DND-41 (cell line): ENCODE data around the gene PAX1.

Experiments
- ATAC-seq: fragments of 200-7000 bp; cut with Tn5 transposase; 3 replicates; pipeline ENCODE4 v1.9.1; 2021; ENCODE audit warnings: low read depth; ENCODE audit not compliant: insufficient read depth
- DNase-seq: peaks from one replicate; pipeline ENCODE4 v3.0.0-alpha.2; 2020
- H2AFZ ChIP-seq: 2 replicates; pipeline ENCODE4 v1.6.0; 2012; ENCODE audit warnings: low read depth, low read length
- H3K27ac ChIP-seq: 2 replicates; pipeline ENCODE4 v1.5.1; 2012; ENCODE audit warnings: low read length, inconsistent platforms
- H3K27me3 ChIP-seq: fragments of 200-600 bp; sonication (generic); 2 replicates; pipeline ENCODE4 v1.6.0; 2012; ENCODE audit warnings: low read length, mild to moderate bottlenecking, inconsistent platforms; ENCODE audit not compliant: insufficient read depth, poor library complexity
- H3K36me3 ChIP-seq: 2 replicates; pipeline ENCODE4 v1.5.1; 2012; ENCODE audit warnings: low read length, inconsistent platforms; ENCODE audit not compliant: insufficient read depth
- H3K4me1 ChIP-seq: 2 replicates; pipeline ENCODE4 v1.5.1; 2012; ENCODE audit warnings: mild to moderate bottlenecking, low read length; ENCODE audit not compliant: insufficient read depth
- H3K4me2 ChIP-seq: 2 replicates; pipeline ENCODE4 v1.6.0; 2012; ENCODE audit warnings: mild to moderate bottlenecking, moderate library complexity, low read length, inconsistent platforms; ENCODE audit not compliant: insufficient read depth
- H3K4me3 ChIP-seq, 2 experiments: fragments of 200-600 bp in 1 of 2; shearing (Covaris generic) in 1 of 2; 2 replicates each; pipeline ENCODE4 v1.5.1; 2012 to 2016; ENCODE audit warnings: inconsistent platforms in 2 of 2, low read length in 2 of 2, mild to moderate bottlenecking in 2 of 2, low read depth in 1 of 2, moderate library complexity in 1 of 2
- H3K79me2 ChIP-seq: 2 replicates; pipeline ENCODE4 v1.6.0; 2012; ENCODE audit warnings: low read length, inconsistent platforms; ENCODE audit not compliant: insufficient read depth
- H3K9ac ChIP-seq: 2 replicates; pipeline ENCODE4 v1.6.0; 2012; ENCODE audit warnings: low read depth, mild to moderate bottlenecking, inconsistent platforms, low read length, moderate library complexity
- H3K9me3 ChIP-seq: 2 replicates; pipeline ENCODE4 v1.5.1; 2012; ENCODE audit warnings: low read length, moderate library complexity, mild to moderate bottlenecking, inconsistent platforms; ENCODE audit not compliant: insufficient read depth, severe bottlenecking
- H4K20me1 ChIP-seq: 2 replicates; pipeline ENCODE4 v1.6.0; 2012; ENCODE audit warnings: low read length; ENCODE audit not compliant: insufficient read depth
- CTCF ChIP-seq: IDR thresholded peaks from 2 replicates; pipeline ENCODE4 v1.5.1; 2012; ENCODE audit warnings: borderline replicate concordance, low read length, moderate library complexity, mild to moderate bottlenecking; ENCODE audit not compliant: poor library complexity, severe bottlenecking; ENCODE audit errors: extremely low read depth
- EZH2 ChIP-seq: IDR thresholded peaks from 3 replicates; pipeline ENCODE4 v1.6.1; 2012; ENCODE audit warnings: borderline replicate concordance, low read depth, mild to moderate bottlenecking, moderate library complexity, low read length, inconsistent platforms; ENCODE audit not compliant: severe bottlenecking

PAX1 gene

GRCh38 chr20:21681234-21681921, 24.1 kb upstream of the PAX1 start:
- no peak overlapping the region for H3K9ac ChIP-seq
- H3K4me2 ChIP-seq, result no peak overlapping the region
- no peak for TF ChIP-seq EZH2
- TF ChIP-seq CTCF, result no peak
- no peaks in the 10 kb centered on the region for H3K9me3 ChIP-seq
- no peaks in the 10 kb centered on the region for H4K20me1 ChIP-seq
- no peaks in the 10 kb centered on the region for H3K36me3 ChIP-seq
- ATAC-seq (no peak), DNase-seq (no peak)
- no peak overlapping the region for H3K4me3 ChIP-seq
- H3K27me3 ChIP-seq, result peaks cover 4% of the 10 kb centered on the region
- no peak overlapping the region for H2AFZ ChIP-seq
- no peak overlapping the region for H3K27ac ChIP-seq
- no peaks in the 10 kb centered on the region for H3K4me1 ChIP-seq
- no peaks in the 10 kb centered on the region for H3K79me2 ChIP-seq

DNA sequence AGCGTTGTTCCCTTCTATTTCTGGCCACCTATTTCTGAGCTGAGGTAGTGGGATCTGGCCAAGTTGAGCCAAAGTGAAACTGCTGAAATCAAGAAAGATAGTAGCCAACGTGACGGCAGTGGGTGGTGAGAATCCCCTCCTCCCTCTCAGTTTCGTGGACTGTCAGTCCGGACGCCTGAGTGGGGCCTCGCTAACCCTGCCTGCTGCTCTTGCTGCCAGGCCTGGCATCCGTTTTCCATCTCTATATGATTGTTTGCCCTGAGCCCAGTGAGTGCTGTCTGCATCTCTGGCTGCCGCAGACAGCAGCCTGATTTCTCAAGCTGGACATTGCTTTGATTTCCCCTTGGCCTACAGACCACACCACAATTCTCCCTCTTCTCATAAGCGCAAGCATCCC, 23.5 kb upstream of the PAX1 start:
- no peak for TF ChIP-seq CTCF
- TF ChIP-seq EZH2, result no peak
- Histone ChIP-seq H3K4me3 (no peak overlapping the region), H3K9me3 (no peaks in the 10 kb centered on the region), H3K4me1 (no peaks in the 10 kb centered on the region), H3K27me3 (peaks cover 4% of the 10 kb centered on the region), H3K9ac (no peak overlapping the region), H3K36me3 (no peaks in the 10 kb centered on the region), H3K4me2 (no peak overlapping the region), H2AFZ (no peak overlapping the region), H4K20me1 (no peaks in the 10 kb centered on the region), H3K79me2 (no peaks in the 10 kb centered on the region), H3K27ac (no peak overlapping the region)
- ATAC-seq, result no peak
- no peak for DNase-seq

- H2AFZ ChIP-seq, result no peak overlapping the region
- H3K9me3 ChIP-seq, result no peaks in the 10 kb centered on the region
- DNase-seq (no peak), ATAC-seq (no peak)
- no peak overlapping the region for H3K9ac ChIP-seq
- H3K27me3 ChIP-seq, result peaks cover 7% of the 10 kb centered on the region
- no peak overlapping the region for H3K27ac ChIP-seq
- no peaks in the 10 kb centered on the region for H4K20me1 ChIP-seq
- H3K4me3 ChIP-seq, result no peak overlapping the region
- no peaks in the 10 kb centered on the region for H3K4me1 ChIP-seq
- no peaks in the 10 kb centered on the region for H3K36me3 ChIP-seq
- H3K4me2 ChIP-seq, result no peak overlapping the region
- TF ChIP-seq EZH2, result no peak
- no peak for TF ChIP-seq CTCF
- H3K79me2 ChIP-seq, result no peaks in the 10 kb centered on the region
Observed at GRCh38 chr20:21682521-21682954, 22.9 kb upstream of the PAX1 start.
